A549 (cell line): ENCODE measurements around the gene RPS25. TPM values are rescaled to one million over a fixed set of nuclear protein-coding genes. Genes with fewer than 3 reads are reported as not detected.

ENCODE experiments used
- ATAC-seq, 2 experiments: fragments of 200-7000 bp in 1 of 2; fragments of >200 bp in 1 of 2; cut with Nextera tagmentation in 1 of 2; cut with Tn5 transposase in 1 of 2; 3 replicates each; pipeline versions ENCODE4 v1.8.0 to v1.9.1; 2018 to 2020; ENCODE audit warnings: mild to moderate bottlenecking in 1 of 2, moderate library complexity in 1 of 2
- CTCF ChIA-PET: fragments of 300-600 bp; sonication (Branson Sonifier 250); formaldehyde crosslinking; extraction: SDS; loops from one replicate; lab custom pipeline; 2021; ENCODE audit warnings: antibody characterized with exemption, inconsistent platforms; lab: Yijun Ruan, JAX
- POLR2A ChIA-PET: fragments of 350-600 bp; formaldehyde crosslinking; extraction: SDS; loops from one replicate; lab custom pipeline; 2021; ENCODE audit warnings: antibody characterized with exemption, inconsistent platforms; lab: Yijun Ruan, JAX
- DNase-seq, 2 experiments: peaks; one replicate each; pipeline versions ENCODE4 v3.0.0 to v3.0.0-alpha.2; 2011 to 2016; ENCODE audit warnings: low read depth in 1 of 2, low spot score in 1 of 2
- FAIRE-seq: peaks from 2 replicates; lab custom pipeline; 2011; peaks lifted over from hg19 to GRCh38; lab: Jason Lieb, UNC
- H3K27ac ChIP-seq, 2 experiments: fragments of >200 bp; sonication (Bioruptor Twin); formaldehyde crosslinking; 3 replicates each; pipeline ENCODE4 v1.5.1; 2016 to 2017
- H3K4me1 ChIP-seq: fragments of >200 bp; sonication (Bioruptor Twin); formaldehyde crosslinking; 3 replicates; pipeline ENCODE4 v1.6.1; 2016
- H3K4me2 ChIP-seq: fragments of >200 bp; sonication (Bioruptor Twin); formaldehyde crosslinking; 3 replicates; pipeline ENCODE4 v1.6.1; 2016
- H3K4me3 ChIP-seq: fragments of >200 bp; sonication (Bioruptor Twin); formaldehyde crosslinking; 3 replicates; pipeline ENCODE4 v1.5.1; 2016
- H3K9me3 ChIP-seq: fragments of >200 bp; sonication (Bioruptor Twin); formaldehyde crosslinking; 3 replicates; pipeline ENCODE4 v1.6.1; 2016
- BHLHE40 ChIP-seq: IDR thresholded peaks from 2 replicates; pipeline ENCODE4 v1.6.1; 2012; ENCODE audit warnings: low read depth, low read length, inconsistent platforms
- CBX8 ChIP-seq: fragments of 200-600 bp; sonication (generic); IDR thresholded peaks from 2 replicates; pipeline ENCODE4 v1.6.1; 2016
- EHF ChIP-seq: fragments of 250-450 bp; sonication (Bioruptor Pico); IDR thresholded peaks from 2 replicates; pipeline ENCODE4 v1.5.0; 2020; ENCODE audit warnings: mild to moderate bottlenecking
- EP300 ChIP-seq, 2 experiments: fragments of >200 bp; sonication (Bioruptor Twin); formaldehyde crosslinking; IDR thresholded peaks; 2 replicates in 1 of 2; 3 replicates in 1 of 2; pipeline ENCODE4 v1.6.1; 2016 to 2017
- ESRRA ChIP-seq: fragments of 150-350 bp; IDR thresholded peaks from 2 replicates; pipeline ENCODE4 v1.6.1; 2014; ENCODE audit warnings: mild to moderate bottlenecking, low read length, borderline replicate concordance
- FOSB ChIP-seq: fragments of 250-450 bp; sonication (Bioruptor Pico); IDR thresholded peaks from 2 replicates; pipeline ENCODE4 v1.5.0; 2020; ENCODE audit warnings: mild to moderate bottlenecking, moderate library complexity
- FOXS1 ChIP-seq: fragments of 250-450 bp; sonication (Bioruptor Pico); IDR thresholded peaks from 2 replicates; pipeline ENCODE4 v1.5.0; 2020; ENCODE audit warnings: mild to moderate bottlenecking, moderate library complexity
- HDAC2 ChIP-seq: fragments of 200-600 bp; sonication (generic); IDR thresholded peaks from 2 replicates; pipeline ENCODE4 v1.6.1; 2016
- HOXA7 ChIP-seq: fragments of 250-450 bp; sonication (Bioruptor Pico); IDR thresholded peaks from 2 replicates; pipeline ENCODE4 v1.5.0; 2020; ENCODE audit warnings: mild to moderate bottlenecking, moderate library complexity
- JUNB ChIP-seq: fragments of >200 bp; sonication (Bioruptor Twin); formaldehyde crosslinking; IDR thresholded peaks from 2 replicates; pipeline ENCODE4 v1.6.1; 2016
- KDM1A ChIP-seq: fragments of 200-600 bp; sonication (generic); IDR thresholded peaks from 2 replicates; pipeline ENCODE4 v1.6.1; 2016; ENCODE audit warnings: low read depth, mild to moderate bottlenecking
- MAFK ChIP-seq: fragments of 450-650 bp; IDR thresholded peaks from 2 replicates; pipeline ENCODE4 v1.6.1; 2014; ENCODE audit not compliant: partially characterized antibody
- MAZ ChIP-seq: fragments of 150-350 bp; IDR thresholded peaks from 2 replicates; pipeline ENCODE4 v1.6.1; 2014; ENCODE audit warnings: antibody characterized with exemption, low read depth, low read length, borderline replicate concordance
- NFE2L2 ChIP-seq: fragments of 150-350 bp; conservative IDR thresholded peaks from 2 replicates; pipeline ENCODE4 v1.6.1; 2014; ENCODE audit warnings: low read length
- NPAS2 ChIP-seq: fragments of 250-450 bp; sonication (Bioruptor Pico); IDR thresholded peaks from 2 replicates; pipeline ENCODE4 v1.8.0; 2022; ENCODE audit warnings: mild to moderate bottlenecking, moderate library complexity, borderline replicate concordance
- NR3C1 ChIP-seq: fragments of >200 bp; sonication (Bioruptor Twin); formaldehyde crosslinking; IDR thresholded peaks from 3 replicates; pipeline ENCODE4 v1.6.1; 2017
- PHF8 ChIP-seq: fragments of 200-600 bp; sonication (generic); IDR thresholded peaks from 2 replicates; pipeline ENCODE4 v1.6.1; 2016; ENCODE audit warnings: low read depth, mild to moderate bottlenecking, antibody characterized with exemption, moderate library complexity, borderline replicate concordance
- RAD21 ChIP-seq, 2 experiments: fragments of >200 bp in 1 of 2; sonication (Bioruptor Twin) in 1 of 2; formaldehyde crosslinking in 1 of 2; IDR thresholded peaks in 1 of 2; conservative IDR thresholded peaks in 1 of 2; 2 replicates in 1 of 2; 3 replicates in 1 of 2; pipeline ENCODE4 v1.6.1; 2012 to 2018; ENCODE audit warnings: inconsistent platforms in 1 of 2
- RCOR1 ChIP-seq: fragments of 150-350 bp; IDR thresholded peaks from 2 replicates; pipeline ENCODE4 v1.6.1; 2014; ENCODE audit warnings: antibody characterized with exemption, low read length, low read depth
- RNF2 ChIP-seq: fragments of 200-600 bp; sonication (generic); IDR thresholded peaks from 2 replicates; pipeline ENCODE4 v1.6.1; 2016; ENCODE audit warnings: low read depth, mild to moderate bottlenecking, antibody characterized with exemption, moderate library complexity, borderline replicate concordance
- TP53 ChIP-seq: fragments of 250-450 bp; sonication (Bioruptor Pico); IDR thresholded peaks from 2 replicates; pipeline ENCODE4 v1.5.0; 2021; ENCODE audit warnings: mild to moderate bottlenecking, moderate library complexity
- ZFP36 ChIP-seq: fragments of 450-650 bp; IDR thresholded peaks from 2 replicates; pipeline ENCODE4 v1.6.1; 2014; ENCODE audit warnings: borderline replicate concordance; ENCODE audit not compliant: partially characterized antibody
- whole genome bisulfite sequencing: methylation state at CpG from one replicate; pipeline ENCODE4 v1.1.6; 2017; ENCODE audit errors: missing lambda C conversion rate; 5-methylcytosine and 5-hydroxymethylcytosine counted together
- polyA plus RNA-seq, 4 experiments: library from polyadenylated mRNA; depleted of rRNA in 3 of 4; stranded (reverse); fragments of >200 nt; fragmentation: RNase III in 1 of 4; extraction: RNeasy Plus Mini Kit Qiagen cat#74134 plus additional on column Dnase treatment in 1 of 4; gene quantifications; 2 replicates in 3 of 4; 3 replicates in 1 of 4; pipeline ENCODE4 v1.2.3, GENCODE V29; 2011 to 2017
- TF ChIP-seq, protein P1 (sequence below): fragments of >200 bp; sonication (Bioruptor Twin); formaldehyde crosslinking; IDR thresholded peaks from 3 replicates; pipeline ENCODE4 v1.6.1; 2016
- TF ChIP-seq, protein P2 (sequence below): IDR thresholded peaks from 2 replicates; pipeline ENCODE4 v1.6.1; 2012; ENCODE audit warnings: low read depth, borderline replicate concordance
- TF ChIP-seq, protein P3 (sequence below): fragments of 200-600 bp; sonication (generic); IDR thresholded peaks from 2 replicates; pipeline ENCODE4 v1.6.1; 2016; ENCODE audit warnings: antibody characterized with exemption, mild to moderate bottlenecking, moderate library complexity

Gene RPS25
- polyA plus RNA-seq, 2 of the 4 experiments (the other 2 are of a cell fraction), result 844 to 1,517 TPM

DNA sequence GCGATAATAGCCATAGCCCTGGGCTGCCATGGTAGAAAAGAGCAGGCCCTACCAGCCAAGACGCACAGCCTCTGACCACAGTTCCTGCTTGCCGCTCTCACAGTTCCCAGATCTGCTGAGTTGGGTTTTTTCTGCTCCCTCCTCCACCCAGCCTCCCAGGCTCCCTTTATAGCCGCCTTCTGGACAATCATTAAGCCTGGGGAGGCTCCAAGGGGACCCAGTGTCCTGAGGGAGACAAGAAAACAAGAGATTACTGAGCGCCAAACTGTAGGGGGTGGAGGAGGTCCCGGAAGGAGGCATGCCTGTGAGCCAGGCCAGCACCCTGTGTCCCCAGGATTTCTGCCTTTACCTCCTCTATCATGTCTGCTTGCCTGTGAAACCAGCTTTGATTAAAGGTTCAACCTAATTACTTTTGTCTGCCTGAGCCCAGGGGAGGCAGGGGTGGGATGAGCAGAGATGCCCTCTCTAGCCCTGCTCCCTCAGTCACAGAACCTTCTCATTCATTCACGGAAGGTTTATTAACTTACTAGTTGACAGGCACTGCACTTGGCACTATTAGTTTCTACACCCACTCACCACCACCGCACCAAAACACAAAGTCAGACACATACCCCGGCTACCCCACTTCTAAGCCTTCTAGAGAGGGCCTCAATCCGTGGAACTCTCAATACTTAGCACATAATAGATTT, 11.3 kb upstream of the RPS25 start:
- H3K9me3 ChIP-seq, result no peaks in the 10 kb centered on the region
- ATAC-seq, result no peak
- peak overlapping the region; percentile 82 to 92; a peak in 5 of 6 replicates for H3K27ac ChIP-seq
- 77% methylated on average over 10 of the region's 10 CpGs for WGBS
- no peak for FAIRE-seq
- ChIA-PET POLR2A (no interaction called here), CTCF (interaction anchor here (1.1 to 2.4 kb wide), 2 partner anchors 12 to 13 kb away, joined by 3 to 10 read pairs; no protein-coding TSS in a partner anchor)
- peaks cover 12% of the 10 kb centered on the region for H3K4me1 ChIP-seq
- TF ChIP-seq NPAS2 (CRISPR knock-in tag) (no peak), MAFK (peak; percentile 73), ZFP36 (no peak), EP300 (IDR thresholded peaks at IDR 0.05) (no peak)
- DNase-seq, result no peak
- peak overlapping the region; percentile 97 for H3K4me2 ChIP-seq
- H3K4me3 ChIP-seq, result peak overlapping the region; percentile 85

DNA sequence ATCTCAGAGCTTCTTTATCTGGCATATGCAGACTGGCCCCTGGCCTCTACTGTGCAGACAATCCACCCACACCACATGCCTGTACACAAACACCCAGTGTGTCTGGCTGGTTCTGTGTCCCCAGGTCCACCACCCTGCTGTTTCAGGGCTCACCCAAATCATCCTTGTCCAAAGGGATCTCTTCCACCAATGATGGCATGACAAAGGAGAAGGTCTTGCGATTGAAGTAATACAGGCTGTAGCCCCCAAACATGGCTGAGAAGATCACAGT, 10.9 kb upstream of the RPS25 start:
- POLR2A ChIA-PET, result no interaction called here
- no peak for TF ChIP-seq KDM1A
- TF ChIP-seq RNF2, result no peak
- no peak for TF ChIP-seq CBX8
- no peak for TF ChIP-seq BHLHE40
- TF ChIP-seq NFE2L2, result no peak
- no peak for TF ChIP-seq HOXA7 (CRISPR knock-in tag)
- TF ChIP-seq NR3C1, result no peak
- TF ChIP-seq HDAC2, result no peak
- TF ChIP-seq JUNB, result no peak
- TF ChIP-seq ESRRA, result no peak
- TF ChIP-seq, protein P1, sequence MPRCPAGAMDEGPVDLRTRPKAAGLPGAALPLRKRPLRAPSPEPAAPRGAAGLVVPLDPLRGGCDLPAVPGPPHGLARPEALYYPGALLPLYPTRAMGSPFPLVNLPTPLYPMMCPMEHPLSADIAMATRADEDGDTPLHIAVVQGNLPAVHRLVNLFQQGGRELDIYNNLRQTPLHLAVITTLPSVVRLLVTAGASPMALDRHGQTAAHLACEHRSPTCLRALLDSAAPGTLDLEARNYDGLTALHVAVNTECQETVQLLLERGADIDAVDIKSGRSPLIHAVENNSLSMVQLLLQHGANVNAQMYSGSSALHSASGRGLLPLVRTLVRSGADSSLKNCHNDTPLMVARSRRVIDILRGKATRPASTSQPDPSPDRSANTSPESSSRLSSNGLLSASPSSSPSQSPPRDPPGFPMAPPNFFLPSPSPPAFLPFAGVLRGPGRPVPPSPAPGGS, result no peak
- no peak for TF ChIP-seq RAD21 (conservative IDR thresholded peaks at IDR 0.05 in 1 of 2, IDR thresholded peaks at IDR 0.05 in 1 of 2)
- TF ChIP-seq TP53, result no peak
- no peak for TF ChIP-seq EP300 (IDR thresholded peaks at IDR 0.05)
- no peak for TF ChIP-seq PHF8
- no peak for TF ChIP-seq FOXS1 (CRISPR knock-in tag)
- TF ChIP-seq, protein P2, sequence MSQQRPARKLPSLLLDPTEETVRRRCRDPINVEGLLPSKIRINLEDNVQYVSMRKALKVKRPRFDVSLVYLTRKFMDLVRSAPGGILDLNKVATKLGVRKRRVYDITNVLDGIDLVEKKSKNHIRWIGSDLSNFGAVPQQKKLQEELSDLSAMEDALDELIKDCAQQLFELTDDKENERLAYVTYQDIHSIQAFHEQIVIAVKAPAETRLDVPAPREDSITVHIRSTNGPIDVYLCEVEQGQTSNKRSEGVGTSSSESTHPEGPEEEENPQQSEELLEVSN, result no peak
- WGBS, result 100% methylated on average over 1 of the region's 1 CpG
- FAIRE-seq (no peak), ATAC-seq (no peak), DNase-seq (no peak)
- Histone ChIP-seq H3K9me3 (no peaks in the 10 kb centered on the region), H3K4me3 (no peak overlapping the region), H3K4me1 (peaks cover 12% of the 10 kb centered on the region), H3K27ac (no peak overlapping the region), H3K4me2 (no peak overlapping the region; the same call in 2 of the 3 replicates)
- CTCF ChIA-PET, result no interaction called here

DNA sequence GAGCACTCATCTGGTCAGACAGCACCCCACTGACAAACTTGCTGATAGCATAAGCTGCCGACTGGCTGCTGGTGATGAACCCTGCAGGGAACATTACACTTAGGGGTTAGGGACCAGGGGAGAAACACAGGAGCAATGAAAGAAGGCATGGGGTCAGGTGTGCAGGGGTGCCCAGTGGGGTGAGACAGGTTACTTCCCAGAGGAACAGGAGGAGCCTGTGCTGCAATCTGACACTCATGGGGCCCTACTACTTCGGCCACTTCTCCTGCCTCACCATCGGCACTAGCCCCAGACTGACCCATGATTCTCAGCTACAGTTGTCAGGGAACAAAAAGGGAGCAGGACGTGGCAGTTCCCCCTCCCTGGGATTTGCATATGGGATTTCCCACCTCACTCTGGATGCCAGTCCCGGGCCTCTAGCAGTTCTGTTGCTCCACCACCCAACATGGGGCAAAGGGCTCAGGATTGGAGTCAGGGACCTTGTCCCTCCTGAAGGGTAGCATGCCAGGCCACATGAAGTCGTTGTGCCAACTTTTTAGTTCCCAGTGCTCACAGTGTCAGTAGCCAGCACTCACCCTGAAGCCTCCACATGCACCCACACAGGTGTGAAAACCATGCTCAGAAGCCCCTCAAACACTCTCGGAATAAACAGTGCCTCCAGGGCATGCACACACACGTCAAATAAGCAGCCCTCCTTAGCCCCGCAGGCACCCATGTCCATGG, 10.4 kb upstream of the RPS25 start:
- WGBS, result 78% methylated on average over 9 of the region's 9 CpGs
- no peak overlapping the region for H3K27ac ChIP-seq
- H3K4me2 ChIP-seq, result no peak overlapping the region; the same call in 2 of the 3 replicates
- no peak for FAIRE-seq
- peaks cover 14% of the 10 kb centered on the region for H3K4me1 ChIP-seq
- CTCF ChIA-PET, result interaction anchor here (1.3 kb wide), 1 partner anchor 17 kb away, joined by 3 read pairs; no protein-coding TSS in a partner anchor
- POLR2A ChIA-PET, result no interaction called here
- ATAC-seq, result no peak
- no peak overlapping the region for H3K4me3 ChIP-seq
- no peak for DNase-seq
- H3K9me3 ChIP-seq, result no peaks in the 10 kb centered on the region
- TF ChIP-seq MAZ (no peak), EHF (CRISPR knock-in tag) (no peak), NR3C1 (no peak), ZFP36 (no peak), FOSB (CRISPR knock-in tag) (no peak), RNF2 (no peak), HDAC2 (no peak), PHF8 (no peak), TP53 (no peak), RCOR1 (no peak)
- TF ChIP-seq, protein P2, result no peak
- TF ChIP-seq, protein P3, sequence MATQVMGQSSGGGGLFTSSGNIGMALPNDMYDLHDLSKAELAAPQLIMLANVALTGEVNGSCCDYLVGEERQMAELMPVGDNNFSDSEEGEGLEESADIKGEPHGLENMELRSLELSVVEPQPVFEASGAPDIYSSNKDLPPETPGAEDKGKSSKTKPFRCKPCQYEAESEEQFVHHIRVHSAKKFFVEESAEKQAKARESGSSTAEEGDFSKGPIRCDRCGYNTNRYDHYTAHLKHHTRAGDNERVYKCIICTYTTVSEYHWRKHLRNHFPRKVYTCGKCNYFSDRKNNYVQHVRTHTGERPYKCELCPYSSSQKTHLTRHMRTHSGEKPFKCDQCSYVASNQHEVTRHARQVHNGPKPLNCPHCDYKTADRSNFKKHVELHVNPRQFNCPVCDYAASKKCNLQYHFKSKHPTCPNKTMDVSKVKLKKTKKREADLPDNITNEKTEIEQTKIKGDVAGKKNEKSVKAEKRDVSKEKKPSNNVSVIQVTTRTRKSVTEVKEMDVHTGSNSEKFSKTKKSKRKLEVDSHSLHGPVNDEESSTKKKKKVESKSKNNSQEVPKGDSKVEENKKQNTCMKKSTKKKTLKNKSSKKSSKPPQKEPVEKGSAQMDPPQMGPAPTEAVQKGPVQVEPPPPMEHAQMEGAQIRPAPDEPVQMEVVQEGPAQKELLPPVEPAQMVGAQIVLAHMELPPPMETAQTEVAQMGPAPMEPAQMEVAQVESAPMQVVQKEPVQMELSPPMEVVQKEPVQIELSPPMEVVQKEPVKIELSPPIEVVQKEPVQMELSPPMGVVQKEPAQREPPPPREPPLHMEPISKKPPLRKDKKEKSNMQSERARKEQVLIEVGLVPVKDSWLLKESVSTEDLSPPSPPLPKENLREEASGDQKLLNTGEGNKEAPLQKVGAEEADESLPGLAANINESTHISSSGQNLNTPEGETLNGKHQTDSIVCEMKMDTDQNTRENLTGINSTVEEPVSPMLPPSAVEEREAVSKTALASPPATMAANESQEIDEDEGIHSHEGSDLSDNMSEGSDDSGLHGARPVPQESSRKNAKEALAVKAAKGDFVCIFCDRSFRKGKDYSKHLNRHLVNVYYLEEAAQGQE, result no peak
